Measurements from ENCODE around the gene FAAP20.

Gene FAAP20

DNA sequence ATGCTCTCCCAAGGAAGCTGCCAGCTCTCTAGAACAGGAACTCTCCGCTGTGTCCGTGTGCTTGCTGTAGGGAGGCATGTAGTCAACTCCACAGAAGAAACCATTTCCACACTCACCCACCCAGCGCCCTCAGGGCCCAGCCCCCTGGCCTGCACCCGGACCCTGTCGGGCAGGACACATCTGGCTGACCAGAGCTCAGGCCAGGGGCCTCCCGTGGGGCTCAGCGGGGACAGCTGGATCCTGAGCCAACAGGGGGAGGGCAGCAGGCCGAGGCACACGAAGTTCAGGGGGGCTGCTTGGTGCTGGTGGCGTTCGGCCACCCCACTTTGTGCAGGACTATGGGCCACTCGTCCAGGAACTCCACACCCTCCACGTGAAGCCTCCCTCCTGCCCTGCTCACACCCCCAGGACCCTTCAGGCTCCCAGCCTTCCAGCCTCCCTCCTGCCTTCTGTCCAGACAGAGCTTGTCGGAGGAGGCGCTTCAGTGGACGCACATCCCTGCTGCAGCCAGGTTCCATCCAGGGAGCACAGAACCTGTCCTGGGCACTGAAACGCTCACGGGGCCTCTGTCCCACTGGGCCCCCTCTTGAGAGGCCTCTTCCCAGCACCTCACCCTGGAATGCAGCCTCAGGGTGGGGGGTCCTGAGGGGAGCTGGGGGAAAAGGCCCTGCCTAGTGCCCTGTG, 15.0 kb upstream of the FAAP20 start:
- no peak for DNase-seq

GRCh38 chr1:2208309-2209239, 14.0 kb upstream of the FAAP20 start:
- no peak for DNase-seq

GRCh38 chr1:2206813-2207487, 12.4 kb upstream of the FAAP20 start:
- DNase-seq, result no peak

DNA sequence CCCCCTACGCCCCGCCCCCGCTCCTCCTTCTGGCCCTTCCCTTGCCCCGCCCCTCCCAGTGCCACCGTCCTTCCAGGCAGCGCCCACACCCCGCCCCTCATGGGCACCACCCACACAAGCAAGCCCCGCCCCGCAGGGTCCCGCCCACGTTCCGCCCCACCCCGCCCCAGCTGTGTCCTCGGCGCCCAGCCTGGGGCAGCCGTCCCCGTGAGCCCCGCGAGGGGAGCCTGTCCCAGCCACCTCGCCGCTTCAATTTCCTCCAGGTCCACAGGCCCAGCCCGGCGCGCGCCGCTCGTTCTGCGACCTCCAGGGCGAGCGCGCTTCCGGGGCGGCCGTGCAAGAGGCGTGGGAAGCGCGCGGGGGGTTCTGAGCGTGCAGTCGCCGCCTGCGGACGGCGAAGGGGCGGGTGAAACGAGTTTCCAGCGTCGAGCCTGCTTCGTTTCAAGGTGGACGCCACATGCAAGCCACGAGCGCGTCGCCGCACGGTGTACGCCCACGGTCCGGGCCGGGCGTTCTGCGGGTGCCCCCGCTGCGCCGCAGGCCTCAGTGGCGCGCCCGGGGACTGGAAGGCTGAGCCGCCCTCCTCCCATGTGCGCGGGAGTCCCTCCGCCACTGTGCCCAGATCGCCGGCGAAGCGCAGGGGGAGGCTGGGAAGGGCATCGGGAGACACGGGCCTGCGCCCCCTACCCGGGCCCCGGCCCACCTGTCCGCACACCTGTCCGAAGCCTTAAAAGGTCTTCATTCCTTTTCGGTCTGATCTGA, 10.8 kb upstream of the FAAP20 start:
- peak; percentile 89 for DNase-seq

GRCh38 chr1:2204415-2205190, 10.0 kb upstream of the FAAP20 start:
- peak; percentile 83 for DNase-seq

GRCh38 chr1:2203671-2204414, 9.3 kb upstream of the FAAP20 start:
- no peak for DNase-seq

- no peak for DNase-seq
Observed at GRCh38 chr1:2202843-2203601, 8.4 kb upstream of the FAAP20 start.

DNA sequence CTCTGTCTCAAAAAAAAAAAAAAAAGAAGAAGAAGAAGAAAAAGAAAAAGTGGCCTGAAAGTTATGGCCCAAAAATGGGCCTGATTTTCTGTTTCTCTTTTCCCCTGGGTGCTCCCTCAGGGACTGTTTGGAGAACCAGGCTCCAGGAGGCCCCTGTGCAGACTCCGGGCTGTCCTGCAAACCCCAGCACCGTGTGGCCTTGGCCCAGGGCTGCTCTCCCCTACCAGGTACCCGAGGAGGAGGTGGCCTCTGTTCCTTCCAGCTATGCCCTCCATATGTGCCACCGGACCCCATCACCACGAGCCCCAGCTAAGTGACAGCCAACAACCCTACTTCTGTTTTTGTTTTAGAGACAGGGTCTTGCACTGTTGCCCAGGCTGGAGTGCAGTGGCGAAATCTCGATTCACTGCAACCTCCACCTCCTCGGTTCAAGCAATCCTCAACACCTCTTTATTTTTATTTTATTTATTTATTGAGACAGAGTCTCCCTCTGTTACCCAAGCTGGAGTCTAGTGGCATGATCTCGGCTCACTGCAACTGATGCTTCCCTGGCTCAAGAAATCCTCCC, 7.5 kb upstream of the FAAP20 start:
- DNase-seq, result no peak

GRCh38 chr1:2201062-2201461, 6.5 kb upstream of the FAAP20 start:
- no peak for DNase-seq

DNA sequence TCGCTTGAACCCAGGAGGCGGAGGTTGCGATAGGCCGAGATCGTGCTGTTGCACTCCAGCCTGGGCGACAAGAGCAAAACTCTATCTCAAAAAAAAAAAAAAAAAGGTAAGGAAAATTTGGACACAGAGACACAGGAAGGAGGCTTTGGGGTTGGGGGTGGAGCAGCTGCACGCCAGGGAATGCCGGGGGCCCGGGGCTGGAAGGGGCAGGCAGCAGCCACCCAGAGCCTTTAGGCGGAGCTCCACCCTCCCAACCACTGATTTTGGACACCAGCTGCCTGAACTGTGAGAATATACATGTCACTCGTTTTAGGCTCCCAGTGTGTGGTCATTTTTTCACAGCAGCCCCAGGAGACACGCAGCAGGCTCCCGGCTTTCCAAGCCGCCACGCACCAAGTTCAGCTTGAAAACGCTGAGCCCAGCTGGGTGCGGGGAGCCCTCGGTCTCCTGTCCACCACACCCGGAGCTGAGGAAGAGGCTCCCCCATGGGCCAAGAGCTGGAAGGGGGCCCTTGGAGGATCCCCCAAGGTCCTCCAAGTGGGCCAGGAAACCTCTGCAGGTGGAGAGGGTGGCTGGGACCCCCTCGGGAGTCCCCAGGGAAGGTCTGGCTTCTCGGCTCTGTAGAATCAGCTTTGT, 5.9 kb upstream of the FAAP20 start:
- no peak for DNase-seq

- peak; percentile 76 for DNase-seq
Observed at GRCh38 chr1:2199042-2199810, 4.7 kb upstream of the FAAP20 start.

GRCh38 chr1:2198571-2198970, 4.0 kb upstream of the FAAP20 start:
- no peak for DNase-seq

DNA sequence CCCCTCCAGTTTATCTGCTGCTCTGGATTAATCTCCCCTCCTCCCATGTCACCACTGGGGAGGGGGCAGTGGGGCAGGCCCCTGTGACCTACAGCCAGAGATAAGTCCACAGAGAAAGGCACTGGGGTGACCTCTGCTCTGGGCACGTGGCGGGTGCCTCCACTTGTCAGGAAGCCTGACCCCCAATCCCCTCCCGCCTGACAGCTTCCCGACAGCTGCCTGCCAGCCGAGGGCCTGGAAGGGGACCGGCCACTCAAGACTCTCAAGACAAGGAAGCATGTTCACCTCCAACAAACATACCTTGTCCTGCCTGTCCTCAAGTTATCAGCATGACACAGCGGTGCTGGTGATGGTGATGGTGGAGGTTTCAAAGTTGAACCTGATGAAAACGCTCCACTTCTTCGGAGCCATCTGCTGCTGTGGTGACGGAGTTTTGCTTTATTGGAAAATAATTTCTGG, 3.2 kb upstream of the FAAP20 start:
- DNase-seq, result no peak

DNA sequence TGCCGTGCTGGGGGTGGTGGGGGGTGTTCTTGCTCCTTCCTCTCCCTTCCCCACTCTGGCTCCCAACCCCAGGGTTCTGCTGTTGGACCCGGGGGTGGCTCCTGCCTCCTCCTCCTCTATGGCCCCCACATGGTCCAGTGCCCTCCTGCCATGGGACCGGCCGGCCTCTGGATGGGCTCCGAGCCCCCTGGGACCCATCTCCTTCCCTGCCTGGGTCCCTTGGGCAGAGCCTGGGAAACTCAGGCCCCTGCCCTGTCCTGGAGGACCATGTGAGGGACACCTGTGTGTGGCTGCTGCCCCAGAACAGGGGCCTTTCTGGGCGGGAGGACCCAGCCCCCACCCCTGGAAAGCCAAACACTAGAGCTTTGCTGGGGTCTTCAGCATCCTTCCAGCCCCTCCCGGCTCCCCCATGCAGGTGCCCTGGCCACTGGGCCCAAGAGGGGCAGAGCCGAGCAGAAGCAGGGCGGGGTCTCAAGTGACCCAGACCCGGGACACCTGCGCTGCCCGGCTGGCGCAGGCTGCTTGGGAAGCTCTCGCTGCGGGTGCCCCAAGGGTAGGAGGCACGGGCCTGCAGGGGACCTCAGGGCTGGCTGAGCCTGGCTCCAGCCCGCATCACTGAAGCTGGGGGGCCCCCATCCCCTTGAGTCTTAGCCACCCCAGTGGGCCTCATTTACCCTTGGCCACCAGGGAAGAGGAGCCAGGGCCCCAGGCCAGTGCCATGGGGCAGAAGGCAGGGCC, 2.5 kb upstream of the FAAP20 start:
- DNase-seq, result no peak

DNA sequence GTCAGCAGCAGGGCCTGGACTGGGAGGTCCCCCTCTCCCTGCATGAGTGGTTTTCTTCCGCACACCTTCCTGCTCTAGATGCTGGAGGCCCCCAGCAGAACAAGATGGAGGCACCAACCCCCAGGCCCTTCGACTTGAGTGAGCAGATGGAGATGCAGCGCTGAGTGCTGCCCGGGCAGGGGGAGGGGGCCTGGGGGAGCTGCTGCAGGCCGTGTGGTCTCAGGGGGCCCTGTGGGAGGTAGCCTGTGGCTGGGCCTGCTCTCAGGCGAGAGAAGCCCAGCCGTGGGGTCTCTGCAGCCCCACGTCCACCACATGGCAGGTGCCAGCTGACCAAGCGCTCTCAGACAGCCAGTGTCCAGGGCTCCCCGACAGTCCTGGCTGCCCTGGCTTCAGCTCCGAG, 1.2 kb upstream of the FAAP20 start:
- DNase-seq, result no peak

DNA sequence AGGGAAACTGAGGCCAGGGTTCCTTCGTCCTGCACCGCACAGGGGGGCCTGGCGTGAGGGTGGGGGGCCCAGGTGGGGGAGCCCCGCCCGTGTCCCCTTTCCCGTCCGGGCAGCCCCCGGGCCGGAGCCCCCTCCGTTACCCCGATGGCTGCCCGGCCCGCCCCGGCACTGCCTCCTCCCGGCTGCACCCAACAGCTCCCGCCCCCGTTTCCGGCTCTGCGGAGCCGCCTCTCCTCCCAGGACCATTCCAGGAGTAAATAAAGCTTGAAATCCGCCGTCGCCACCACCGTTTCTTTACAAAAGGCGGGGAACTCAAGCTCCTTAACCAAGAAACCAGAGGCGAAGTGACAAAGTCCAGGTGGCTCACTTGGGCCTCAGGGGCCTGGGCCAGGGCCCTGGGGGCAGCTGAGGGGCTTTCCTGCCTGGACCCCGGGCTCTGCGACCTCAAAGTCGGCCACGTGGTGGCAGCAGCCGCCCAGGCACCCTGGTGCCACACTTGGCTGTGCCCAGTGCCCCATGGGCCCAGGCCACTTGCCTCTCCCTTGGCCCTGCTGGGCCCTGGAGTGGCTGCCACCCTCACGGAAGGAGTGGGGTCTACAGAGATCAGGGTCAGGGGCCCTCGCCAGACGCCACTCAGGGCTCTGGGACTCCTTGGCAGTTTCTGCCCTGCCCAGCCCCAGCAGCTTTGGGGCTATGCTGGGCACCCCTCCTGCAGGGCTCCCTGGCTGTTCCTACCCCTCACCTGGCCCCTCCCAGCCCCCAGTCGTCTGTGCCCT, 514 bp upstream of the FAAP20 start:
- DNase-seq, result peak; percentile 72

Measured in NCI-H1436 (cell line).